ENCODE measurements around the gene ELL.

- no peak for TF ChIP-seq POLR2A (IDR thresholded peaks at IDR 0.05)
- TF ChIP-seq, protein P1, sequence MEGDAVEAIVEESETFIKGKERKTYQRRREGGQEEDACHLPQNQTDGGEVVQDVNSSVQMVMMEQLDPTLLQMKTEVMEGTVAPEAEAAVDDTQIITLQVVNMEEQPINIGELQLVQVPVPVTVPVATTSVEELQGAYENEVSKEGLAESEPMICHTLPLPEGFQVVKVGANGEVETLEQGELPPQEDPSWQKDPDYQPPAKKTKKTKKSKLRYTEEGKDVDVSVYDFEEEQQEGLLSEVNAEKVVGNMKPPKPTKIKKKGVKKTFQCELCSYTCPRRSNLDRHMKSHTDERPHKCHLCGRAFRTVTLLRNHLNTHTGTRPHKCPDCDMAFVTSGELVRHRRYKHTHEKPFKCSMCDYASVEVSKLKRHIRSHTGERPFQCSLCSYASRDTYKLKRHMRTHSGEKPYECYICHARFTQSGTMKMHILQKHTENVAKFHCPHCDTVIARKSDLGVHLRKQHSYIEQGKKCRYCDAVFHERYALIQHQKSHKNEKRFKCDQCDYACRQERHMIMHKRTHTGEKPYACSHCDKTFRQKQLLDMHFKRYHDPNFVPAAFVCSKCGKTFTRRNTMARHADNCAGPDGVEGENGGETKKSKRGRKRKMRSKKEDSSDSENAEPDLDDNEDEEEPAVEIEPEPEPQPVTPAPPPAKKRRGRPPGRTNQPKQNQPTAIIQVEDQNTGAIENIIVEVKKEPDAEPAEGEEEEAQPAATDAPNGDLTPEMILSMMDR (IDR thresholded peaks at IDR 0.05): peak; percentile 40 to 66 (median 60)
- no peak for TF ChIP-seq POLR2AphosphoS5 (IDR thresholded peaks at IDR 0.05)
- TF ChIP-seq EP300 (IDR thresholded peaks at IDR 0.05): no peak
These were observed 52.6 kb downstream of the ELL start for GRCh38 chr19:18469069-18469846.

Measured in sigmoid colon (tissue), 4 donors.